Non-pigmented ciliary epithelial cell (primary cell): ENCODE data around the gene LARP1B.
"Not testable (repeated sequence)": the region's sequence is repeated elsewhere in the genome, so short reads cannot be mapped to it uniquely, and the experiment has no call there.

Experiments
- DNase-seq: peaks from one replicate; pipeline ENCODE4 v3.0.0-alpha.2; 2010; ENCODE audit warnings: low read depth

LARP1B gene

DNA sequence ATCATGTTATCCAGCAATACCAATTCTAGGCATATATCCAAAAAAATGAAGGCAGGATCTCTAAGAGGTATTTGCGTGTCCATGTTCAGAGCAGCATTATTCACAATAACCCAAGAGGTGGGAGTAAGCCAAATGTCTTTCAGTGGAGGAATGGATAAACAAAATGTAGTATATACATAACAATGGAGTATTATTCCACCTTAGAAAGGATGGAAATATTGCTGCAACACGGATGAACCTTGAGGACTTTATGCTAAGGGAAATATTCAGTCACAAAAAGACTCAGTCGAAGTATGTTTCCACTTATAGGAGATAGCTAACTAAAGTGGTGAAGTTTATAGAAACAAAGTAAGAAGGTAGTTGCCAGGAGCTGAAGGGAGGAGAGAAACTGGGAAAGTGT lies 74.3 kb downstream of the LARP1B start:
- no peak for DNase-seq

DNA sequence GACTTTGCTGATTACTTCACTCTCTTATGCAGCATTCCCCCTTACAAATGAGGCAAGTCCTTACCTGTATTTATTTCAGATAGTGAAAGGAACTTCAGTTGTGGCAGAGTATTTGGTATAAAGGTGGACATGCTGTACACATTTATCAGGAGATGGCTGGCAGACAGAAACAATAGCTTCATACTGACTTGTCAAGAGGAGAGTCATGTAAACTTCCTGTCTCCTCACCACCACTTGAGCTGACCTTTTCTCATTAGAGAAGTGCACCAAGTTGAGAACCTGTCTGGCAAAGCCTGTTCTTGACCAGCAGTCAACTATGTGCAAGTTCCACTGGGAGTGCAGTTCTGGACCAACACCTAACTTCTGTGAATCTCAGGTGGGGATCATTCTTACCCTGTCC lies 80.8 kb downstream of the LARP1B start:
- no peak for DNase-seq

DNA sequence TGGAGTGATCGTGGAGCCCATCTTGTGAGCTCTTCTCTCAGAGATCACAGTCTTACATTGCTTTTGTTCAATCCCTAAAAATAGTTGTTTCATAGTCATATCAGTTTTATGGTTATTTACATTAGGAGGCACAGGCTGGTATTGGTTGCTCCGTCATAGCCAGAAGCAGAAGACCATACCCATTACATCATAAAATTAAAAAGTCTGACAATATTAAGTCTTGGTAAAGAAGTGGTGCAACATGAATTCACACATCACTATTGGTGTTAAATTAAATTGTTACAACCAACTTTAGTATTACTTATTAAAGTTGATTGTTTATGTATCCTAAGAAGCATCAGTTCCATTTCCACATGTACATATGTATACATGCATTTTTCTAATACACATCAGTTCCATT lies 84.6 kb downstream of the LARP1B start:
- DNase-seq, result no peak

DNA sequence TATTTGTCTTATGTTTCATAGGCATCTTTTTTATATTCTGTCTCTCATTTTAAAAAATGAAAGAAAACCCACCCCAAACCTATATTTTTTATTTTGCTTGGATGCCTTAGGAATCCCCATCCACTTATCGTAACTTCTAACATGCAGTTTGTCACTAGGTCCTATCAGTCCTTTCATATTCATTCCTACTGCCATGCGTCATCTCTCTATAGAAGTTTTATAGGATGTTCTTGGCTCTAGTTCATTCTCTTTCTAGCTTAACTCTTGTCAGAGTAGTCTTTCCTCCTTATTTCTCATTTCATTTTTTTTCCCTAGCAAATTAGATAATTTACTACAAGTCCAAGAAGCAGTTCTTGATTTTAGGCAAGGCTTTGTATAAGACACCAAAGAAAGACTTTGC lies 92.7 kb downstream of the LARP1B start:
- DNase-seq, result no peak

DNA sequence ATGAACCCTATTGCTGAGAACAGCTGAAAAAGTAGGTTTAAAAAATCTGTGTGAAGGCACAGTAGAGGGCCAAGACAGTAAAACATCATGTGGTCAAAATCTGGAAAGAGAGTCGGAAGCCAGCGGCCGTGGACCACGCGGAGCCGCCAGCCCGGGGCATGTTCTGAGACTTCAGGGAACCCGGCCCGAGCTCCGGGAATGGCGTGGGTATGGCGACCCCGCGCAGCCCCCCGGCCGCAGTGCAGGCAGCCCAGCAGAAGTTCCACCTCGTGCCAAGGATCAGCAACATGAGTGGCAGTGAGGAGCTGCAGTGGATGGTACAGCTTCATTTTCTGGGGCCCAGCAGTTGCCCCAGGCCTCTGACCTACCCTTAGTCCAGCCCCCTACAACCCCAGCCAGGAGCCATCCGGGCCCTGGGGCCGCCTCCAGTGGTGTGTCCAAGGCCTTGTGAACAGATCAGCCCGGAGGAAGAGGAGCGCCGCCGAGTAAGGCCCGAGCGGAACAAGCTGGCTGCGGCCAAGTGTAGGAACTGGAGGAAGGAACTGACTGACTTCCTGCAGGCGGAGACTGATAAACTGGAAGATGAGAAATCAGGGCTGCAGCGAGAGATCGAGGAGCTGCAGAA lies 94.2 kb downstream of the LARP1B start:
- DNase-seq, result no peak

DNA sequence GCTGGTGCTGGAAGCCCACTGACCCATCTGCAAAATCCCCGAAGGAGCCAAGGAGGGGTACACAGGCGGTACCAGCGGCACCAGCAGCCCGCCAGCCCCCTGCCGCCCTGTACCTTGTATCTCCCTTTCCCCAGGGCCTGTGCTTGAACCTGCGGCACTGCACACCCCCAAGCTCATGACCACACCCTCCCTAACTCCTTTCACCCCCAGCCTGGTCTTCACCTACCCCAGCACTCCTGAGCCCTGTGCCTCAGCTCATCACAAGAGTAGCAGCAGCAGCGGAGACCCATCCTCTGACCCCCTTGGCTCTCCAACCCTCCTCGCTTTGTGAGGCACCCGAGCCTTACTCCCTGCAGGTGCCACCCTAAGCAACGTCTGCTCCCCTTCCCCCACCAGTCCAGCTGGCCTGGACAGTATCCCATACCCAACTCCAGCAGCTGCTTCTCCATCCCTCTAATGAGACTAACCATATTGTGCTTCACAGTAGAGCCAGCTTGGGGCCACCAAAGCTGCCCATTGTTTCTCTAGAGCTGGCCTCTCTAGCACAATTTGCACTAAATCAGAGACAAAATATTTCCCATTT lies 94.9 kb downstream of the LARP1B start:
- DNase-seq, result no peak

DNA sequence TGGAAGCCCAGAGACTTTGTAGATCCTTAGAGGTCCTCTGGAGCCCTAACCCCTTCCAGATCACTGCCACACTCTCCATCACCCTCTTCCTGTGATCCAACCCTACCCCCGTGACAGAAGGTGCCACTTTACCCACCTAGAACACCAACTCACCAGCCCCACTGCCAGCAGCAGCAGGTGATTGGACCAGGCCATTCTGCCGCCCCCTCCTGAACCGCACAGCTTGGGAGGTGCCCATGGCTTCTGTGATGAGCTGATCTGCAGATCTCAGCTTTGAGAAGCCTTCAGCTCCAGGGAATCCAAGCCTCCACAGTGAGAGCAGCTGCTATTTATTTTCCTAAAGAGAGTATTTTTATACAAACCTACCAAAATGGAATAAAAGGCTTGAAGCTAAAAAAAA lies 95.4 kb downstream of the LARP1B start:
- DNase-seq, result not testable (repeated sequence)

DNA sequence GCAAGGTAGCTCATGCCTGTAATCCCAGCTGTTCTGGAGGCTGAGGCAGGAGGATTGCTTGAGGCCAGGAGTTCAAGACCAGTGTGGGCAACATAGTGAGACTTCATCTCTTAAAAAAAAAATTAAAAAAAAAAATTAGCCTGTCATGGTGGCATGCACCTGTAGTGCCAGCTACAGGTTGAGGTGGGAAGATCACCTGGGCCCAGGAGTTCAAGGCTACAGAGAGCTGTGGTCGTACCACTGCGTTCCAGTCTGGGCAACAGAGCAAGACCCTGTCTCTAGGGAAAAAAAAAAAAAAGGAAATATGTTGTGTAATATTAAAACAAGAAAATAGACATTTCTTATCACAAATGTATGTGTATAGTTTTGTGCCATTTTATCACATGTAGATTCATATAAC lies 97.8 kb downstream of the LARP1B start:
- no peak for DNase-seq

DNA sequence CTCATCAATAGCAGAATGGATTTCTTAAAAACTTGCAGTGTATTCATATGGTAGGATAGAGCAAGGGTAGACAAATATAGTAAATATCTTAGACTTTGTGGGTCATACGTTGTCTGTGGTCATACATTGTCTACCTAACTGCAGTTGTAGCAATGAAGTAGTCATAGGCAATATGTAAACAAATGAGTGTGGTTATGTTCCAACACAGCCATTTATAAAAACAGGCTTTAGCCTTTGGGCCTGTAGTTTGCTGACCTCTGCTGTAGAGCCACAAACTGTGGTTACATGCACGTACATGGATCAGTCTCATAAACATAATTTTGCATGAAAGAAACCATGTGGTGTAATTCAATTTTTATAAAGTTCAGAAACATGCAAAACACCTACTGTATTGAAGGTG lies 98.9 kb downstream of the LARP1B start:
- DNase-seq, result peak; percentile 38

DNA sequence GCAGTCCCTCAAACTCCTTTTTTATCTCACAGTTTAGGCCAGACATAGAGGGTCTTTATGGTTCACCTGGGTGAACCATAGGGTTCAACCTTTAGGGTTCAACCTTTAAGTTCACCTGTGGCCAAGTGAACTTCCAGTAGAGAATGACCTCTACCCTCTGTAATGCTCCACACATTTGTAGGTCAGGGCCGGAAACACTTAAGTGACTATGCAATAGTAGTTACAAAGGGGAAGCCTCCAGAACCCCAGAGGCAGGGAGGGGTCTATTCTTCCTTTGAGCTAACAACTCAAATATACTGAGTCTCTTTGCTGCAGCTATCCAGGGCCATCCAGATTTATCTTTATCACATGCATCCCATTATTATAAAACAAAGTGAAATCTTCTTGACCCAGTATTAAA lies 100.0 kb downstream of the LARP1B start:
- no peak for DNase-seq

DNA sequence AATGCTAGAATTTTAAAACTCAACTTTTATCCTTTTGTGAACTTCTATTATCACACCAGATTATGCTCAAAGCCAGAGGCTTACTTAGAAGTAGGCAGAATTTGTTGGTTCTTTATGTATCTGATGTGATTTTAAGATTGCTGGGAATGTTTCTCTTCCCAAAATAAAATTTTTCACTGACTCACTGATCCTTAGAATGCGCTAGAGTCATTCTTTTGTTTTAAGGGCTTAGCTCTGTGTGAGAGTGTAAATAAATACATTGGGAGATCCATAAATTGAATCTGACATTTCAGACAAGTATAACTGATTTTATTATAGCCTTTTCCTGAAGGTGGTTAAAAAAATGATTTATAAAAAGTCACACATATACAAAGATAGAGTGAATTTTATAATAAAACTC lies 101.3 kb downstream of the LARP1B start:
- DNase-seq, result no peak

DNA sequence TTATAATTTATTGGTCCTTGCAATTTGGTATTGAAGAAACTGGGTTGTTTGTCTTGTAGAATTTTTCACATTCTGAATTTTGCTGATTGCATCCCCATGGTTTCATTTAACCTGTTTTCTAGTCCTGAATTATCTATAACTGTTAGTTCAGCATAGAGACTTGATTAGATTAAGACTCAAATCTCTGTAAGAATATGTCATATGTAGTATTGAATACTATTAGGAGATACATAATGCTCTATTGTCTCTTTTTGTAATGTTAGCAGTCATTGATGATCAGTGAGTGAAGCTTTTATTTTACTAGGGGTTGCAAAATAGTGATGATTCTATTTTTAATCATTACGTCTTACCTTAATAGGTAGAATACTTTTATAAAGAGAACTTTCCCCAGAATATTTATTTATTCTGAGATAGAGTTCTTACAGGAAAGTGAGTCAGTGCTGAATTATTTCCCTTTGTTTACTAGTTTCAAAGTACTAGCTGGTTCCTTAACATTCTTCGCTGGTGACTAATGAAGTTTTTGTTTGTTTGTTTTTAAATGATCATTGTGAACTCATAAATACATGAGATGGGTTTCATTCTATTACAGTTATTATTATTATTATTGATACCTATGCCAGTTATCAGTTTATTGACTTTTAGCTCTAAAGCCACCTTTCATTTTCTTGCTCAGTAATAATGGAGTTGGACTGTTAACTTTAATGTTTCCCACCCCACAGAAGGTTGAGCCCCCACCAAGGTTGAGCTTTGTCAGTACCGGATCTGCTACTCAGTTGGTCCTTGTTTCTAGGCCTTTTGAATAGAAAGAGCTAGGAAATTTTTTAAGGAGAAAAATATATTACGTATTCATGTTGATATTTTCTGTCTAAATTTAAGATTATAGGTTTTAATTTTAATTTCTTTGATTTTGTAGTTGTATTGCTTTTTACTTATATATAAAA lies 102.3 kb downstream of the LARP1B start:
- DNase-seq, result peak; percentile 60

DNA sequence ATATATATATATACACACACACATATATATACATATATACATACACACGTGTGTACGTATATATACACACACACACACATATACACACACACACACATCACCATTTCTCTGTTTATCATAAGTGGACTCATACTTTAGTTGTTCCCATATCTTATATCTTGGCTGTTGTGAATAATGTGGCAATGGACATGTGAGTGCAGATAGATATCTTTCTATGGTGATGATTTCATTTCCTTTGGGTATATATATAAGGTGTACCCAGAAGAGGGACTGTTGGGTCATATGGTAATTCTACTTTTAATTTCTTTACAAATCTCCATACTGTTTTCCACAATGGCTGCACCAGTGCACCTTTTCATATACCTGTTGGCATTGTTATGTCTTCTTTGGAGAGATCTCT lies 105.9 kb downstream of the LARP1B start:
- no peak for DNase-seq

DNA sequence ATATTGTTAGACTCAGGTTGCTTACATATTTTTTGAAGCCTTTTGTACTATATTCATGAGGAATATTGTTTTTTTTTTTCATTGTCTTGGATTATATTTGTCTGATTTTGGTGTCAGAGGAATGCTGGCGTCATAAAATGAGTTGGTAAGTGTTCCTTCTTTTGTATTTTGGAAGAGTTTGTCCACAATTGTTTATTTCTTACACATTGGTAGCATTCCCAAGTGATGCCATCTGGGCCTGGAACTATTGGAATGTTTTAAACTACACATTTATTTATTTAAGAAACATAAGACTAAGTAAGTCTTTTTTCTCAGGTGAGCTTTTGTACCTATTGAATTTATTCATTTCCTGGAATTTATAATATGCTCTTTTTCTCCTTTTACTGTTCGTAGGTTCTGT lies 107.6 kb downstream of the LARP1B start:
- DNase-seq, result no peak

DNA sequence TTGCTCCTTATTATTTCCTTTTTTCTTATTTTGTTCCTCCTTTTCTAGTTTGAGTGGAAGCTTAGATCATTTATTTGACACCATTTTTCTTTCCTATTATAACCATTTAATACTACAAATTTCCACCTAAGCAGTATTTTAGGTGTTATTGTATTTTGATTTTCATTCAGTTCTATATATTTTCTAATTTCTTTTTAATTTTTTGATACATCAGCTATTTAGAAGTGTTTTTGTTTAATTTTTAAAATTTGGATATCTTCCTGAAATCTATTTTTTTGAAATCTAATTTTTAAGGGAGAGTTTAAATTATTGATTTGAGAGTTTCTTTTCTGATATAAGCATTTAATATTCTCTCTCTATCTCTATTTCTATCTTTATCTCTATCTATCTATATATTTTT lies 108.1 kb downstream of the LARP1B start:
- no peak for DNase-seq

DNA sequence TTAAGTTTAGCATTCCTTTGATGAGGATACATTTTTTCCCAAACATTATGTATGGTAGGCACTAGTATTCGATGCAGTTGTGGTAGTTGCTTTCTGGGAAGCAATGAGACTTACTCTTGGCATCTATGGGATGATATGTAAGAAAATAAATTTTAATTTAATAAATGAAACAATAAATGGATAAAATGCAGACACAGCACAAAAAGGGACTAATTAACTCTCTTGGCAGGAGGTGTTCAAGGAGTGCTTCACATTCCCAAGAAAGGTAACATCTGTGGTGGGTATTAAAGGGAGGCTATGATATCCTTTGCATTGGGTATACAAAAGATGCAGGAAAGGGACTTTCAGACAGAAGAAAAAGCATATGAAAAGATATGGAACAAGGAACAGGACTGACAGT lies 115.5 kb downstream of the LARP1B start:
- DNase-seq, result no peak

DNA sequence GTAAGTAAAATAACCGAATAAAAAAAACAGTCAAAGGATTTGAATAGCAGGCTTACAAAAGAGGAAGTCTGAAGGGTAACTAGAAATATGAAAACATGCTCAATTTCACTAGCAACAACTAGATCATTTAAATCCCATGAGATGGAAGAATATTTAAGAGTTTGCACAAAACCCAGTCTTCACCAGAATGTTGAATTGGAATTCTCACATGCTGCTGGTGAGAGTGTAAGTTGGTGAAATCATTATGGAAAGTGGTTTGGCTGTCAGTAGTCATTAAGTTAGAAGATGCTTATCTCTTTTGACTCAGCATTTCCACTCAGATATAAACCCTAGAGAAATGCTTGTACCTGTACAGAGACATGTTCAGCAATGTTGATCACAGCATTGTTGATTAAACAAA lies 116.4 kb downstream of the LARP1B start:
- DNase-seq, result no peak

DNA sequence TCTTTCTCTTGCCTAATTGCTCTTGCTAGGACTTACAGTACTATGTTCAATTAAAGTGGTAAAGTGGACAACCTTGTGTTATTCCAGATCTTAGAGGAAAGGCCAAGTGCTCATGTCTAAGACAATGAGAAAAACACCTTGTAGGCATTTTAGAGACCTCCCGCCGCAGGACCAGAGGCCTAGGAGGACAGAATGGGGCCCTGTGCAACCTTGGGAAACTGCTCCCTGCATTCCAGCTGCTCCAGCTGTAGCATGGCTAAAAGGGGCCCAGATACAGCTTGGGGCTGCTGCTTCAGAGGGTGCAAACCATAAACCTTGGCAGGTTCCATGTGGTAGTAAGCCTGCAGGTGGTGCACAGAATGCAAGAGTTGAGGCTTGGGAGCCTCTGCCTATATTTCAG lies 125.5 kb downstream of the LARP1B start:
- no peak for DNase-seq

DNA sequence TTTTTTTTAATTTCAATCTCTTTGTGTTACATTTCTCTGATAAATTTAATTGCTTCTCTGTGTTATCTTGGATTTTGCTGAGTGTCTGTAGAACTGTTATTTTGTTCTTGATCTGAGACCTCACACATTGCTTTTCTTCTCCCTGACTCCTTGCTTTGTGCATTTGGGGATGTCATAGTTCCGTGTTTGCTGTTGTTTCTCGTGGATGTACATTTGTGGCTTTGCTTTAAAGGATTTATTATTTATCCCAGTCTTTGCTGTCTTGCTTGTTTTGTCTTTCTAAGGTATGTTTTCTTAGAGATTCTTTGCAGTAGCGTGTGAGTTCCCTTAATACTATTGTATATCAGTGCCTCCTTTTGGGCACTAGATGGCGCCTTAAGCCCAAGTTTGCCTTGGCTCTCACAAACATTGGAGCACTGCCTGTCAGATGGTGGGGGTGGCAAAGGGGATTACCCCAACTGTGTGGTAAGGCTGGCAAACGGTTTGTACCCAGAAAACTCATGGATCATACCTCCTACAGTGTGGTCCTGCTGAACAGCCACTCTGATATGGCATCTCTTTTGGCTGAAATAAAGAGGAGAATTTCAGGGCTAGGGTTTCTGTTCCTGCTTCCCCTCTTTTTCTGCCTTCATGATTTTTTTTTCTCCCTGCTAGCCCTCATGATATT lies 130.1 kb downstream of the LARP1B start:
- no peak for DNase-seq

DNA sequence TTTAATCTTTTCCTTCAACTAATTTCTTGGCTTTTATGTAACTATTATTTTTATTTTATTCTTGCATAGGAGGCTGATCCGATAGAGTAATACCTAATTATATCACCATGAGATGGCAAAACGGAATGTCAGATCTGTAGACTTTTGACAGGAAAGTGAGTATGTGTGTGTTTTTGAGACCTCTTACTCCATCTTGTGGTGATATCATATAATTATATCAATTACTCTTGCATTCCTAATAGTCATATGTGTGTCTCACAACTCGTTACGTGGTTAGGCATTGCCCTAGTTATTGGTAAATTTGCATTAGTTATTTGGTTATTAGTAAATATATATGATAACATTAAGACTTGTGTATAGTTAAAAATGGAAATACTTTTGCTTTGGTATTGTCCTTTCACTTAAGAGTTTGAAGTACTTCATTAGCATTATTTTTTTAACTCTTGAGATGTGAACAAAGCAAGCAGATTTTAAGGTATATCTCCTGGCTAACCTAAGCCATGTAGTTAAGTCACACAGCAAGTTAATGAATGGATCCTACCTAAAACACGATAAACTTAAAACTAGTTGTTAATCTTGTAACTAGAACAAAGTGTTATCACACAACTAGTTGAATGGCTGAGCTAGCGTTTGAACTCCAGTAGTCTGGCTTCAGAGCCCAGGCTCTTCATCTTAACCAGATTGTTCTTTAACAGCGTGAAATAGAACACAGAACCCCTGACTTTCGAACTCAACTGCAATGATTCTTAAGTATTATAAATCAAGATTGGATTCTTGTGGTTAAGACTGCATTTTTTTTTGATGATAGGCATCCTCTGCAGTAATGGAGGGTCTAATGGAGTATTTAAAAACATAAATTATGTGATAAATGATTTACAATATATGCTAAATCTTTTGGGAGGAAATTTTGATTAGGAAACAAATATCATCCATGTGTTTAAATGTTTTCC lies 159.4 kb downstream of the LARP1B start:
- DNase-seq, result no peak

DNA sequence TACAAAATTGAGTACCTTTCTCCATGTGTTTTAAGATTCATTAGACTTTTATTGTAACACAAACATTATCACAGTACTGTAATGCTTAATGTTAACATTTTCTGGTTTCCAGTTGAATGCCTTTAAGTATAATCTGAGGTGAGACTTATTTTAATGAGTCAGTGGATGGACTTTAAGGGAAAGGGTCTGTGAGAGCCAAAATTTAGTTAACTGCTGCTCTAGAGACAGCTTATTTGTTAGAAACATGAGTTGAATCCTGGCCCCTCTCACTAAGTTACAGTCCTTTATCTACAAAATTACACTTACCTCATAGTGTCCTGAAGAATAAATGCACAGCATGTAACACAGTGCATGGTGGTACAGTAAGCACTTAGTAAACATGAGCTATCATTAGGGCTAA lies 160.5 kb downstream of the LARP1B start:
- DNase-seq, result no peak

DNA sequence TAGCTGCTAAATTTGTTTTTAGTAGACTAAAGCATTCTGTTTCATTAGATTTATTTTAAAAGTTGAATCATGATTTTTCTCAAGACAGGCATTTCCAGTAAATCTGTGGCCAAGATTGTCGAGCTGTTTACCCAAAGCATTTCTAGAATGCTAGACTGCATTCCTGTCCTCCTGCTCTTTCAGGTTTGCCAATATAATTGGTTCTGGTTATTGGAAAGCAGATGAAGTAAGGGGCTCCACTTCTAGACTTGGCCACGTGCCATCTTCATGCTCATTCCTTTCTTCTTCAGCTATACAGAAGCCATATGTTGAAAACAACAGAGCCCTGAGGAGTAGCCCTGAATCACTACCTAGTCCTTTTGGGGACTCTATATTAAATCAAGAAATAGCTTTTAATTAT lies 164.0 kb downstream of the LARP1B start:
- peak; percentile 72 for DNase-seq
